ENCODE measurements around the gene IGF2BP3.
A peak's percentile ranks its signal among the peaks of the same experiment; 100 is the strongest.

Gene IGF2BP3

DNA sequence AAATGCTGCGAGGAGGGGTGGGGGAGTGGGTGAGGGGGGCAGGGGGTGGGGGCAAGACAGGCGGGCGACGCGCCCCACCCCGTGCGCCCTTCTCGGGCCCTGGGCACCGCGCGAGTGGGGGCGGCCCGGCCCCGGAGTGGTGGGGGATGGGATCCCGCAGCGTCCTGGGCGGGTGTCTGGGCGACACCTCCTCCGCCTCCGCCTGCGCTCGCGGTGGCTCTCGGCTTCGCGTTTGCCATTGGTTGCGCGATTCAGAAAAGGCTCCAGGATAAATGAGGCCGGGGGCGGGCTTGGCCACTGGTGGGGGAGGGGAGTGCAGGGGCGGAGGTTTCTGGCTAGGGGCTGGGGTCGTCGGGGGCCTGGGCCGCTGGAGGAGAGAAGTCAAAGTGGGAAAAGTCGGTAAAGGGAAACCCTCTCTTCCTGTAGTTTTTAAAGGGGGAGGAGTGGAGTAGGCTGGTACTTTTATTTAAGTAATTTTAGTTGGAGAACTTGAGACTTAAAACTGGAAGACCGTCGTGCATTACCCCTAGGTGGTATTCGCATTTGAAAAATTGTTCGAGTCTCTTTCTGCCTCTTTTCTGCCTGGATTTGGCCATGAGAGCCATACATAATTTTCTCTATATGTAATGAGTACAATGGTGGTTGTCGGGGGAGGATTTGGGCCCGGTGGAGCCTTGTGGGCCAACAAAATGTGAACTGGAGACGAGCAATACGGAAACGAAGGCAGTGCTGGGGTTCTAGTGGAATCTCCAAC lies 992 bp upstream of the IGF2BP3 start:
- peak; percentile 74 for DNase-seq

GRCh38 chr7:23469961-23470250 lies 385 bp downstream of the IGF2BP3 start:
- no peak for DNase-seq

- peak; percentile 33 for DNase-seq
Measured at GRCh38 chr7:23469150-23469960, 936 bp downstream of the IGF2BP3 start.

DNA sequence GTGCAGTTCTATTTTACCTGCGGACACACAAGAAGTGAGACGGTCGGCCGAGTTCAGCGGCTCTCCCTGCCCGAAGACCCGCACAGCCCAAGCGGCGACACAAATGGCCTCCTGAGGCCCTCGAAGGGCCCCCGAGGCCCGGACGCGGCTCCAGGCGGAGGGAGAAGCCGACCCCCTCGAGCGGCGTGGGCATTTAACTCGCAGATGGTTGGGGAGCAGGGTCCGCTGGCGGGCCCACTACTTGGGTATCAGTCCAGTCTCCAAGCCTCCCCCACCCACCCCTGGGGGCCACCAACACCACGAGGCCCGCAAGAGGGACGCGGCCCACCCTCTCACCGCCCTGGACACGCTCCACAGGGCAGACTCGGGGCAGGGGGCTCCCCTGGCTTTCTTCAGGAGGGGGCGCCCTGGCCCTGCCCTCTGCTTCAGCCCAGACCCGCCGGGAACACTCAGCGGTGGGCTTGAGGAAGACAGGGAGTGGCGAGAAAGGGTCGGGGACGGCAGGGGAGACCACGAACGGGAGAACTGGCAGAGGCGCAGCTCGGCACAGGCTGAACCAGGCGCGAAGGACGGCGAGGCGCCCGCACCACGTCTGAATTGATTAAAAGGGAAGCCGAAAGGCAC lies 1.7 kb downstream of the IGF2BP3 start:
- no peak for DNase-seq

DNA sequence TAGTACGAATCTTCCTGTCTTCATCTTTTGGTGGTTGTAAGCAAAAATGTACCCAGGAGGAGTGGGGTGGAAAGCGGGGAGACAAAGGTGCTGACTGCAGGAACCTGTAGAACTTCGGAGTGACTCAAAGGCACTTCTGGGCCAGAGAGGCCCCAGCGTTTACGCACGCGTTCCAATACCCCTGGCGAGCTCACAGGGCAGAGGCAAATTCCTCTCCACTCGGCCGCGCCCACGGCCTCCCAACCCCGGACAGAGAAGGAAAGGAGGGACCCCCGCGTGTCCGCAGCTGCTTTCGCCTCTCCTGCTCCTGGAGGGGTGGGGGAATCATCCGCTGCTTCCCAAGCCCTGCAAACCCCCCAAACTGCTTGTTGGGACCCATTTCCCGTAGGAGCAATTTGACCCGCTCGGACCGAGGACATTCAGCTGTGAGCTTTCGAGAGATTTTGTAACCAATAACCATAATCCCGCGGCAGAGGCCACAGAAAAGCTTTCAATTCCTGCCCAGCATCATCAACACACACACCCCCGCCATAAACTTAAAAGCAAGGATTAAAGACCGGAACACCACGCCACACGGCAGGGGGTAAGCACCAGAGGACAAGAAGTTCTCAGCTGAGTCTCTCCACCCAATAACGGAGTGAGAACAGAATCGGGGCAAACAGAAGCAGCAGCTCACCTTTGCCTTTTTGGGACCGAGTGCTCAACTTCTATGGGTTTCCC lies 2.3 kb downstream of the IGF2BP3 start:
- peak; percentile 35 for DNase-seq

- no peak for DNase-seq
Measured at GRCh38 chr7:23467291-23467805, 2.9 kb downstream of the IGF2BP3 start.

DNA sequence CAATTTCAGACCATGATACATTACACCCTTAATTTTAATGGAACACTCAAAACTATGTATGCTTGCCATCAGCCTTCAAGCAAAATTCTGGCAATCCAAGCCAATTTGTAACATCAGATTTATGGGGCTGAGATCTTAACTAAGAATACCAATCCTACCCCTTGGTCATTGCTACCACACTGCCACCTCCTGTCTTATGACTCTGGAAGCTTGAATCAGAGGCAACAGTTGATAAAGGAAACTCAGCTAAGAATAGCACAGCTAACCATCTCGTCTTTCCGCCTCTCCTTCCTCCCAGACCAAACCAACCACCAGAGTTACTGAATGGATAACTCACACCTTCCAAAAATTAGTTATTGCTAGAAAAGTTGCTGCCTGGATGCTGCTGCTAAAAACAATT lies 7.4 kb downstream of the IGF2BP3 start:
- peak; percentile 14 for DNase-seq

GRCh38 chr7:23458044-23458443 lies 12.2 kb downstream of the IGF2BP3 start:
- DNase-seq: no peak

- no peak for DNase-seq
Measured at GRCh38 chr7:23456093-23456492, 14.2 kb downstream of the IGF2BP3 start.

DNA sequence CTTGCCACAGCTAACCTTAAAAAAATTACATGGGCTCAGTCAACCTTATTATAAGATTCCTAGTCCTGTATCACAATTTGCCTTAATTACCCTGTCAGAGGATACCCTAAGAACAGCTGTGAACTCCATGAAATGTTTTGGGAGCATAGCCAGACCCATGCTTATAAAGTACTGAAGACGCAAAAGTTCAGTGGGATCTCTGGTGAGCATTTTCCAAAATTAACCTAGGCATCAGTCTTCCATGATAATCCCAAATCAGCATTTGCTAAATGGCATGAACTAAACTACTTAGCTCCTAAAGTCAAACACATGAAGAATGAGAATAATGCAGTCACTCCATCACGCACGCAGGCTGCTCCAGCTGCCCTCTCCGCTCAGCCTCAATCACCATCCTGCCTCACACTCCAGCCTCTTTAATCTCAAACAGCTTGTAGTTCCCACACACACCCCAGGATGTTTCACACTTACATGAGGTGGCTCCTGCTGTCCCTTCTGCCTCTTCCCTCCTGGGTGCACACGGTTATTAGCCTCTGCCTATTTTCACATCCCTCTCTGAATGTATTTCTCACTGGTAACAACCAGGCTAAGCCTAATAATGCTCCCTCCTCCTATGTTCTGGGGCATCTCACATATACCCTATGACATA lies 15.3 kb downstream of the IGF2BP3 start:
- no peak for DNase-seq

GRCh38 chr7:23450518-23450917 lies 19.8 kb downstream of the IGF2BP3 start:
- no peak for DNase-seq

DNA sequence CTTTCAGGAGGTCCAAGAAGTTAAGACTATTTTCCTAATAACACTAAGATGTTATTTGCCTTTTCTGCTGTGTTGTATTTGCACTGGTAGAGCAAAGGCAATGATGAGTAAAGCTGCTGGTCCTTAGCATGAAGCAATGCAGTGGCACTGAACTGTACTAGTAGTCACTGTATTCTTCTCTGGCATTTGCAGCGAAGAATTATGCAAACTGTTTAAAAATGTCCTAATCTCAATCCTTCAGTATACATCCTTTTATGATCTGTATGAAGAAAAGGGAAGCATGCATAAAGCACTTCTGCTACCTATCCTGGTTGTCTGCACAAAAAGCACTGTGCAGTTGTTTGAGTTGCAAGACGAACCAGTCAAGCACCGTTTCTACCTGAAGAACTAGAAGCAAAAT lies 20.4 kb downstream of the IGF2BP3 start:
- no peak for DNase-seq

GRCh38 chr7:23445326-23445725 lies 25.0 kb downstream of the IGF2BP3 start:
- DNase-seq: no peak

- DNase-seq: no peak
Measured at GRCh38 chr7:23443974-23444373, 26.3 kb downstream of the IGF2BP3 start.

DNA sequence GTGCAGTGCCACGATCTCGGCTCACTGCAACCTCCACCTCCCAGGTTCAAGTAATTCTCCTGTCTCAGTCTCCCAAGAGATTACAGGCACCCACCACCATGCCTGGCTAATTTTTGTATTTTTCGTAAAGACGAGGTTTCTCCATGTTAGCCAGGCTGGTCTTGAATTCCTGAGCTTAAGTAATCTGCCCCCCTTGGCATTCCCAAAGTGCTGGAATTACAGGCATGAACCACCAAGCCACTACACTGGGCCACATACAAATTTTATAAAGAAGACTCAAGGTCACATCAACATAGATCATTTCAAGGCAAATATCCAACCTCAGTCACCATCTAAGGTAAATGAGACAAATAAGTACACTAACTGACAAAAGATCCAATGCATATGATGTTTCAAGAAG lies 32.1 kb downstream of the IGF2BP3 start:
- no peak for DNase-seq

DNA sequence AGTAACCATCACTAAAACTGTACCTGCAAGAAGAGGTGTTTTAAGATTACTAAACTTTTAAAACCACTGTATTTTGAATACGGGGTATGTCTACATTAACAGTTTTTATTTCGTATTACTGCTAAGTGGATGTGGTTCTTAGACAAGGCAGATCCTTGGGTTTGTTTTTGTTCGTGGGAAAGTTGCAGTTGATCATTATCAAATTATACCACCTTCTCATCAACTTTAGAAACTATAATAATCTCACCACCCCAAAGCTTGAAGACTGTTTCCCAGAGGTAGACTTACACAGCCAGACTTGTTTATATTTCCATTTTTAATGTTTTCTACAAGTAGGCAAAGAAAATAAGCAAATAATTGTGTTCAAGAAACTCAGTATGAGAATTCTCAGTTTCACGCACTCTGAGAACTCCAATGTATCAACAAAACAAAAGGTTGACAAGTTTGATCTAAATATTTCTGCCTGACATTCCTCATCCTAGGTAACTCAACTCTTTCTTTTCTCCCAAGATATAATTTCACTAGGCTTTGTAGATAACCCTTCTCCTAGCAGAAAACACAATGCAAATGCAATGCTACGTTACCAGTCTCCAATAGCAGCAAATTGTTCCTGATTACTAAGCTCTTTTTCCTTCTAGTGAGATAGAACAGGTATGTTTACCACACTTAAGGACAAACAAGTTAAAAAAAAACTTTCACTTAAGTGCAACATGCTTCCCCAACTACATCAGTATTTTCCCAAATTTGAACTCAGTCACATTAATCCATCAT lies 36.0 kb downstream of the IGF2BP3 start:
- no peak for DNase-seq

DNA sequence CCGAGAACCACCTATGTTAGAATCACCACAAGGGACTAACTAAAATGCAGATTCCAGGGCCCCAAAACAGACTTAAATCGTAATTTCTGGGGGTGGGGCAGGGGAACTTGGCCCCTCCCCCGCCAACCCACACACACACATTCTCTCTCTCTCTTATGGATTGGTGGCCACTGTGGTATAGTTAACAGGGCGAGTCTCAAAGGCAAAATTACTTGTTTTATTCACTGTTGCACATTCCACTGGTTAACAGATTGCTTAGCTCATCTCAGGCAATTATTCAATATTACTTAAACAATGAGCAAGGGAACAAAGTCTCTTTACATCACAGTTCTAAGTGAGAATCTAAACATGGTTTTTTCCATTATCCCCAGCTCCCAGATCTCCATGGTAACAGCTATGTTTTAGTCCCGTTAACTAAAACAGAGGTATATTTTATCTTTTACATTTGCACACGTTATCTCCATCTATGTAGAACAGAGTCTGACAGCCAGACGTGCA lies 38.5 kb downstream of the IGF2BP3 start:
- no peak for DNase-seq

- DNase-seq: no peak
Measured at GRCh38 chr7:23430893-23431259, 39.4 kb downstream of the IGF2BP3 start.

- DNase-seq: no peak
Measured at GRCh38 chr7:23426876-23427275, 43.4 kb downstream of the IGF2BP3 start.

GRCh38 chr7:23422909-23423308 lies 47.4 kb downstream of the IGF2BP3 start:
- DNase-seq: no peak

DNA sequence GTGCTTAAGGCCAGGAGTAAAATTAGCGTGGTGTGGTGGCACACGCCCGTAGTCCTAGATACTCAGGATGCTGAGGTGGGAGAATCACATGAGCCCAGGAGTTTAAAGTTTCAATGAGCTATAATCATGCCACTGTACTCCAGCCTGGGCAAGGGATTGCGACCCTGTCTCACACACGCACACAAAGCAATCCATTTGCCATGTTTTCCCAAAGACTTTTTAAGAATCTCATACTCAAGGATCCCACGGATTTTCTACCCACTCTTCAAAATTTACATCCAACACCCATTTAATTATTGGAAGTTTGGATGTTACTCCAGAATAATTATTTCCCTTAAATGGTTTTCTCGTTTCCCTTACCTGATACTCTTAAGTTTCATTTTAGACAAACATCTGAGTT lies 47.9 kb downstream of the IGF2BP3 start:
- no peak for DNase-seq

DNA sequence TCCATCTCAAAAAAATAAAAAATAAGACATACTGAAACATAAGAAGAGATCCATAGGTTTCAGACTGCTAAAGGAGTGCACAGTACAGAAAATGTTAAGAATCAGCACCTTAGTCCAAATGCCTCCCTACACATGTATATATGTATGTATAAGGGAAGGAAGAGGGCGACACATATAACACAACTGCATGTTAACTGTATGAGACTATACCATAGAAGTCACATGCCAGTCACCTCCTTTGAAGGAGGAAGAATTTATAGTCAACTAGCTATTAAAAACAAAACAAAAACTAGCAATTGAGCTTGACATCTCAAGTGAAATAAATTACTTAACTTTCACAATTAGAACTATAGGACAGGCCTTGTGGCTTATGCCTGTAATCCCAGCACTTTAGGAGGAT lies 50.4 kb downstream of the IGF2BP3 start:
- no peak for DNase-seq

All from activated CD4-positive, alpha-beta T cell treated with anti-CD3 and anti-CD28 coated beads, Interleukin-2, Interleukin-6, amounts not matched to agents 100 ng/mL and 50 ng/mL, durations not matched to agents 16 hours and 8 hours (primary cell).